Neural progenitor cell (in vitro differentiated cells): ENCODE data around the gene MYEOV.

Experiments
- CTCF ChIP-seq: fragments of 200-600 bp; sonication (generic); IDR thresholded peaks from 2 replicates; pipeline ENCODE4 v1.5.1; 2017; ENCODE audit warnings: antibody characterized with exemption, mild to moderate bottlenecking
- EZH2 ChIP-seq: fragments of 200-600 bp; sonication (generic); IDR thresholded peaks from 2 replicates; pipeline ENCODE4 v1.6.1; 2017; ENCODE audit warnings: antibody characterized with exemption, mild to moderate bottlenecking, moderate library complexity

GRCh38 chr11:69262918-69263735 is 30.8 kb upstream of the MYEOV start:
- TF ChIP-seq CTCF = no peak
- TF ChIP-seq EZH2 = no peak
